K562 (cell line): ENCODE results near the gene SH3D19. TPM values are rescaled to one million over a fixed set of nuclear protein-coding genes. Genes with fewer than 3 reads are reported as not detected.

Experiments
- ATAC-seq: fragments of 200-7000 bp; cut with Tn5 transposase; 3 replicates; pipeline ENCODE4 v1.9.1; 2020; ENCODE audit warnings: moderate library complexity
- BruUV-seq: library from RNA; stranded (reverse); fragments of 400-500 nt; replicated peaks from 2 replicates; lab custom pipeline; 2021; lab: Mats Ljungman, UMichigan
- CTCF ChIA-PET: fragments of 300-600 bp; formaldehyde crosslinking; extraction: SDS; loops from one replicate; lab custom pipeline; 2021; ENCODE audit warnings: low intra/inter-chr PET ratio; lab: Yijun Ruan, JAX
- POLR2A ChIA-PET: fragments of 300-600, 350-650 bp; sonication (Branson Sonifier 250); formaldehyde crosslinking; extraction: SDS; loops from one replicate; lab custom pipeline; 2021; ENCODE audit warnings: antibody characterized with exemption, inconsistent platforms; lab: Yijun Ruan, JAX
- DNase-seq, 4 experiments: peaks; one replicate each; pipeline versions ENCODE4 v3.0.0 to v3.0.0-alpha.2; 2011 to 2018; ENCODE audit warnings: low spot score in 3 of 4, mixed read lengths in 3 of 4; ENCODE audit errors: extremely low read depth in 1 of 4
- FAIRE-seq: peaks from 2 replicates; lab custom pipeline; 2011; peaks lifted over from hg19 to GRCh38; lab: Jason Lieb, UNC
- H2AFZ ChIP-seq: 2 replicates; pipeline ENCODE4 v1.6.0; 2011; ENCODE audit warnings: low read depth, low read length, control low read depth, inconsistent platforms
- H3K27ac ChIP-seq: fragments of 200-600 bp; 3 replicates; pipeline ENCODE4 v1.8.0; 2011; ENCODE audit warnings: low read depth, mild to moderate bottlenecking, control low read depth, inconsistent platforms, low read length, moderate library complexity, mixed read lengths; ENCODE audit errors: extremely low read depth
- H3K27me3 ChIP-seq, 2 experiments: fragments of 300-600 bp in 1 of 2; 2 replicates in 1 of 2; 3 replicates in 1 of 2; pipeline versions ENCODE4 v1.6.0 to v1.8.0; 2011; ENCODE audit warnings: inconsistent platforms in 2 of 2, low read length in 2 of 2, mild to moderate bottlenecking in 1 of 2, mixed read lengths in 1 of 2, moderate library complexity in 1 of 2; ENCODE audit not compliant: control insufficient read depth in 2 of 2, insufficient read depth in 2 of 2
- H3K36me3 ChIP-seq: fragments of 300-600 bp; 3 replicates; pipeline ENCODE4 v1.8.0; 2011; ENCODE audit warnings: mild to moderate bottlenecking, low read length, inconsistent platforms; ENCODE audit not compliant: control insufficient read depth, insufficient read depth
- H3K4me1 ChIP-seq, 2 experiments: fragments of 200-600 bp in 1 of 2; replicated peaks in 1 of 2; 2 replicates in 1 of 2; 3 replicates in 1 of 2; pipeline versions ENCODE4 v1.5.1 to v1.8.0; 2011; ENCODE audit warnings: inconsistent platforms in 2 of 2, low read length in 2 of 2, mild to moderate bottlenecking in 1 of 2, mixed read lengths in 1 of 2, moderate library complexity in 1 of 2; ENCODE audit not compliant: control insufficient read depth in 2 of 2, insufficient read depth in 2 of 2
- H3K4me2 ChIP-seq: 2 replicates; pipeline ENCODE4 v1.6.1; 2011; ENCODE audit warnings: low read length, control low read depth, inconsistent platforms, mixed read lengths; ENCODE audit not compliant: insufficient read depth
- H3K4me3 ChIP-seq: fragments of 200-600 bp; sonication (generic), shearing (Covaris generic); 2 replicates; pipeline ENCODE4 v1.5.1; 2016; ENCODE audit warnings: control low read depth, inconsistent platforms
- H3K79me2 ChIP-seq: fragments of 200-600 bp; 3 replicates; pipeline ENCODE4 v1.8.0; 2011; ENCODE audit warnings: low read length, inconsistent platforms; ENCODE audit not compliant: control insufficient read depth, insufficient read depth
- H3K9ac ChIP-seq, 2 experiments: 2 replicates each; pipeline versions ENCODE4 v1.6.0 to v1.6.1; 2011; ENCODE audit warnings: low read depth in 2 of 2, low read length in 2 of 2, control low read depth in 1 of 2, inconsistent platforms in 1 of 2, mild to moderate bottlenecking in 1 of 2, mixed read lengths in 1 of 2; ENCODE audit not compliant: insufficient read depth in 1 of 2
- H3K9me1 ChIP-seq: one replicate; pipeline ENCODE4 v1.6.0; 2011; ENCODE audit warnings: inconsistent platforms, mild to moderate bottlenecking, low read length, moderate library complexity; ENCODE audit not compliant: control insufficient read depth, insufficient read depth
- H3K9me3 ChIP-seq: replicated peaks from 2 replicates; pipeline ENCODE4 v1.5.1; 2011; ENCODE audit warnings: low read depth, low read length, inconsistent platforms; ENCODE audit not compliant: control insufficient read depth, insufficient read depth
- H4K20me1 ChIP-seq: replicated peaks from 2 replicates; pipeline ENCODE4 v1.6.1; 2011; ENCODE audit warnings: low read length, inconsistent platforms, mixed read lengths; ENCODE audit not compliant: control insufficient read depth, insufficient read depth
- COPS2 ChIP-seq: fragments of 450-650 bp; conservative IDR thresholded peaks from 2 replicates; pipeline ENCODE4 v1.6.1; 2016; ENCODE audit warnings: mild to moderate bottlenecking, moderate library complexity
- IFI16 ChIP-seq: fragments of 250-450 bp; sonication (Bioruptor Pico); IDR thresholded peaks from 2 replicates; pipeline ENCODE4 v2.1.2; 2022; ENCODE audit warnings: mild to moderate bottlenecking, inconsistent platforms
- IRF2 ChIP-seq: sonication (generic); formaldehyde crosslinking; IDR thresholded peaks from 2 replicates; pipeline ENCODE4 v1.8.1; 2022; ENCODE audit warnings: mild to moderate bottlenecking, missing genetic modification reagents
- SMC3 ChIP-seq: conservative IDR thresholded peaks from 2 replicates; pipeline ENCODE4 v1.6.1; 2011; ENCODE audit warnings: low read depth, low read length, improper control_type of control experiment; ENCODE audit not compliant: insufficient read depth
- SNIP1 ChIP-seq: fragments of 450-650 bp; IDR thresholded peaks from 2 replicates; pipeline ENCODE4 v1.7.1; 2017; ENCODE audit warnings: low read depth, mild to moderate bottlenecking
- U2AF1 ChIP-seq: fragments of 200-400 bp; formaldehyde crosslinking; optimal IDR thresholded peaks from 2 replicates; pipeline ENCODE3; 2017; ENCODE audit warnings: mild to moderate bottlenecking, low read depth, low read length, moderate library complexity
- ZBTB7A ChIP-seq: IDR thresholded peaks from 2 replicates; pipeline ENCODE4 v1.6.1; 2011; ENCODE audit warnings: low read depth, mild to moderate bottlenecking, low read length, moderate library complexity, borderline replicate concordance; ENCODE audit not compliant: control insufficient read depth
- ZKSCAN1 ChIP-seq: fragments of 150-350 bp; IDR thresholded peaks from 2 replicates; pipeline ENCODE4 v1.6.1; 2016; ENCODE audit warnings: low read depth, low read length
- ZNF263 ChIP-seq: sonication (generic); formaldehyde crosslinking; IDR thresholded peaks from 2 replicates; pipeline ENCODE4 v1.8.0; 2022; ENCODE audit warnings: mild to moderate bottlenecking, missing genetic modification reagents, borderline replicate concordance
- WGBS: fragments of 100-300 bp; shearing (Covaris generic); methylation state at CpG from one replicate; pipeline ENCODE4 v1.1.6; 2016; ENCODE audit warnings: low coverage, mixed read lengths; ENCODE audit not compliant: insufficient coverage; ENCODE audit errors: missing lambda C conversion rate; 5-methylcytosine and 5-hydroxymethylcytosine counted together
- in situ Hi-C: fragments of 300-500 bp; cut with MboI; formaldehyde crosslinking; loops from 4 replicates; pipeline ENCODE4 v1.15.0; 2018; ENCODE audit warnings: inconsistent platforms, mixed read lengths
- intact Hi-C: fragments of 100-400 bp; cut with micrococcal nuclease; formaldehyde crosslinking; loops from 2 replicates; pipeline ENCODE4 v1.14.2; 2022
- polyA plus RNA-seq, 8 experiments: library from polyadenylated mRNA; depleted of rRNA in 4 of 8; stranded (reverse) in 5 of 8; unstranded in 3 of 8; fragments of >200 nt; fragmentation: Nextera tagmentation in 2 of 8; fragmentation: Illumina TruSeq in 1 of 8; extraction: Ambion mirVana in 2 of 8; extraction: Trizol in 1 of 8; gene quantifications; 2 replicates each; pipeline versions ENCODE4 v1.2.1 to v1.2.3, GENCODE V29; 2011 to 2014; ENCODE audit warnings: inconsistent platforms in 1 of 8, missing spikeins in 1 of 8
- total RNA-seq, 7 experiments: library from RNA; depleted of rRNA in 6 of 7; stranded (reverse); fragments of >200 nt in 6 of 7; fragmentation: Illumina TruSeq in 2 of 7; extraction: Trizol in 2 of 7; gene quantifications; 2 replicates each; pipeline versions ENCODE4 v1.2.1 to v1.2.3, GENCODE V29; 2011 to 2021; ENCODE audit warnings: low replicate concordance in 1 of 7

The SH3D19 gene
- total and polyA plus RNA-seq, 9 of the 15 experiments (the other 6 are each of a cell fraction or from before 2014, with no cell fraction given), result 0.42 to 2.2 (median 1.1) TPM; not detected in 6

GRCh38 chr4:151202381-151202780 lies 123.0 kb downstream of the SH3D19 start:
- ChIA-PET CTCF (no interaction called here), POLR2A (no interaction called here)
- intact Hi-C loops (no loop called here), in situ Hi-C loops (no loop called here)
- ATAC-seq (no peak), DNase-seq (no peak), FAIRE-seq (no peak)
- Histone ChIP-seq H3K79me2 (no peaks in the 10 kb centered on the region), H3K4me1 (no peaks in the 10 kb centered on the region), H2AFZ (no peak overlapping the region), H3K4me3 (no peak overlapping the region), H3K27ac (no peak overlapping the region), H3K4me2 (no peak overlapping the region), H3K9me3 (no peaks in the 10 kb centered on the region), H3K9ac (no peak overlapping the region), H3K9me1 (no peaks in the 10 kb centered on the region), H4K20me1 (no peaks in the 10 kb centered on the region), H3K27me3 (peaks cover 3 to 4% of the 10 kb centered on the region in 2 experiments; a peak in 1 of 5 replicates), H3K36me3 (no peaks in the 10 kb centered on the region)
- 0% methylated on average over 2 of the region's 2 CpGs for WGBS
- TF ChIP-seq COPS2, result no peak
- no peak for TF ChIP-seq ZNF263 (CRISPR knock-in tag)
- no peak for TF ChIP-seq IRF2 (CRISPR knock-in tag)
- no peak for TF ChIP-seq ZKSCAN1
- no TSS peak for BruUV-seq

- no peak overlapping the region for H3K27ac ChIP-seq
- no peak for ATAC-seq
- TF ChIP-seq ZBTB7A (no peak), U2AF1 (no peak), SNIP1 (no peak), ZNF263 (CRISPR knock-in tag) (no peak), IFI16 (CRISPR knock-in tag) (no peak), SMC3 (no peak)
- no peak overlapping the region for H3K4me2 ChIP-seq
- H3K27me3 ChIP-seq, result peaks cover 4 to 6% of the 10 kb centered on the region in 2 experiments; a peak in 3 of 5 replicates
- H3K79me2 ChIP-seq, result no peaks in the 10 kb centered on the region
- no peaks in the 10 kb centered on the region for H3K4me1 ChIP-seq
- no peaks in the 10 kb centered on the region for H3K36me3 ChIP-seq
- intact Hi-C loops (no loop called here), in situ Hi-C loops (no loop called here)
- FAIRE-seq, result no peak
- POLR2A ChIA-PET, result no interaction called here
- no peak overlapping the region for H2AFZ ChIP-seq
- H3K9ac ChIP-seq, result no peak overlapping the region
- no peaks in the 10 kb centered on the region for H3K9me1 ChIP-seq
- H4K20me1 ChIP-seq, result no peaks in the 10 kb centered on the region
- no peak for DNase-seq
- CTCF ChIA-PET, result interaction anchor here (0.7 kb wide), 1 partner anchor 1891 kb away, joined by 7 read pairs; no protein-coding TSS in a partner anchor
- WGBS, result 0% methylated on average over 6 of the region's 6 CpGs
- no peaks in the 10 kb centered on the region for H3K9me3 ChIP-seq
- H3K4me3 ChIP-seq, result no peak overlapping the region
- no TSS peak for BruUV-seq
Observed at GRCh38 chr4:151199319-151200190, 125.8 kb downstream of the SH3D19 start.
